HG03196 (cell line): ENCODE data around the gene PPIAL4G.
"Not testable (repeated sequence)": the region's sequence is repeated elsewhere in the genome, so short reads cannot be mapped to it uniquely, and the experiment has no call there.

Source experiments
- ATAC-seq: cut with Tn5 transposase; IDR thresholded peaks from one replicate; pipeline ENCODE4 v1.9.1; 2021; ENCODE audit not compliant: unreplicated experiment

Gene PPIAL4G

GRCh38 chr1:148483029-148483428 is at the start of gene PPIAL4G:
Gene PPIAL4G (minus strand): TSS chr1:148483302. CDS start chr1:148483252, 50 bp downstream.
- not testable (repeated sequence) for ATAC-seq

DNA sequence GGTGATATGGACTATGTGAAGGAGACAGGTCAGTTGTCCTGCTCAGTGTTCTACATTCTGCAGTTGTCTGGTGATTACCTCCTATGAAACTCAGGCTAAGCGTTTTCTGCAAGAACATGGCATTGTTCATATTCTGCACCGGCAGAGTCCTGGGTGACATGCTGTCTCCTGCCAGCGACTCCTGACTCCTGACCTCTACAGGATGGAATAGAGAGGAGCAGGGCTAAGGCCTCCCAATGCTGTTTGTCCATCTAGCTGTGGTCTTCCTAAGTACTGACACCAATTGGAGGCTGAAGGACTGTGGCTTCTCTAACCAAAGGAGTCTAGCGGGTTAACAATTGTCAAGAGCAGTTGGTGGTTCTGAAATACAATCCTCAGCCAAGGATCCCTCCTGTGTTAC is 49.1 kb upstream of the PPIAL4G start:
- not testable (repeated sequence) for ATAC-seq

DNA sequence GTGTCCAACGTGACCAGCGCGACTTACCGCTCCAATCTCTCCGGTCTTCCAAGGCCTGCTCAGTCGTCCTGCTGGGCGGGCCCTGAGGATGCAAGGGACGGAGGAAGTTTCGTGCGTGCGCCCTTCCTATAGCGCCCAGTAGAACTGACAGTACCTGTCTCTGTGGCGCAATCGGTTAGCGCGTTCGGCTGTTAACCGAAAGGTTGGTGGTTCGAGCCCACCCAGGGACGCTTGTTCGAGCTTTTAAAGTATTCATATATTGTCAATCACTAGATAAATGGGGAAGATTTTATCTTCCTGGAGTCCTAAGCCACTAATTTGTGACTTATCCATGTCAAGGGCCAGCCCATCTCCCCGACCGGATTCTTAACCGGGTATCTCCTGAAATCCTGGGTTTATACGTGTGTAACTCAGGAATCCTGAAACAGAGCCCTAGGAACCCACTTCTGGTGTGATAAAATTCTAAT is 46.0 kb upstream of the PPIAL4G start:
- not testable (repeated sequence) for ATAC-seq

GRCh38 chr1:148528591-148528990 is 45.5 kb upstream of the PPIAL4G start:
- not testable (repeated sequence) for ATAC-seq

- not testable (repeated sequence) for ATAC-seq
Observed at GRCh38 chr1:148526587-148526986, 43.5 kb upstream of the PPIAL4G start.

DNA sequence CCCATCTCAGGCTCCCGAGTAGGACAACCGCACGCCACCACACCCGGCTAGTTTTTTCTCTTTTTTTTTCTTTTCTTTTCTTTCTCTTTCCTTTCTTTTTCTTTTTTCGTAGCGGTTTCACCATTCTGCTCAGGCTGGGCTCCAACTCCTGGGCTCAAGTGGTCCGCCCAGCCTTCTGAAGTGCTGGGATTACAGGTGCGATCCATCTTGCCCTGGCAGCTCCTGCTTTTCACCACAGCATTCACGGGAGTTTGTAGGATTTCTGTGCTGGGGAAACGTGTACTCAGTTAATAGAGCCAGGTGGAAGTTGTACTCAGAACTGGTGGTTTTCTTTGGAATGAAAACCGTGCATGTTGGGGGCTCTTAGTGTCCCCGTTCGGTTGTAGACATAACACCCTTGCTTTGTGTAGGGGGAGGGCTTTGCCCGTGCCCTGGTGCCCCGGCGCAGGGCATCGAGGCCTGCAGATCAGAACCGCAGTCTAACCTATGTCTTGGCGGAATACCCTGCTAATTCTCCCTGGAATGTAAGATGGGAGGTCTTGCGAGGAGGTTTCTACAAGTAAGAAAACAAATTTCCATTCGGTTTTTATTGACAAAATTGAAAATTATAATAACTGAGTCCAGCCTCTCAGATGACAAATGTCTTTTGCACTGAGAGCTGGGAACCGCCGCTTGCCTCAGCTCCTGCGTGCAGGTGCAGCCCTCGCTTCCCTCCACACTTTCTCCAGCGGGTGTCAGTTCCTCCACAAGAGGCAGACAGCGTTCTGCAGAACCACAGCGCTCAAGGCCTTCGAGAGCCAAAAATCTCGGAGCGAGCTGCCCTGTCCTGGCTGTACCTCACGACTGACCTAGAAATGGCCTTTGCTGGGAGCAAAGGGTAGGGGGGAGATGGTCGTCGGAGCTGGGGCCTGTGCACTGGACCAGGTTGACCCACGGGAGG is 40.4 kb upstream of the PPIAL4G start:
- ATAC-seq = peak; percentile 8

GRCh38 chr1:148522561-148523204 is 39.6 kb upstream of the PPIAL4G start:
- peak; percentile 86 for ATAC-seq

GRCh38 chr1:148522072-148522471 is 39.0 kb upstream of the PPIAL4G start:
- ATAC-seq = peak; percentile 57

GRCh38 chr1:148514310-148514709 is 31.2 kb upstream of the PPIAL4G start:
- not testable (repeated sequence) for ATAC-seq

- not testable (repeated sequence) for ATAC-seq
Observed at GRCh38 chr1:148512571-148513184, 29.6 kb upstream of the PPIAL4G start.

- ATAC-seq = not testable (repeated sequence)
Observed at GRCh38 chr1:148493933-148494332, 10.8 kb upstream of the PPIAL4G start.

- ATAC-seq = not testable (repeated sequence)
Observed at GRCh38 chr1:148481134-148481533, 2.0 kb downstream of the PPIAL4G start.

DNA sequence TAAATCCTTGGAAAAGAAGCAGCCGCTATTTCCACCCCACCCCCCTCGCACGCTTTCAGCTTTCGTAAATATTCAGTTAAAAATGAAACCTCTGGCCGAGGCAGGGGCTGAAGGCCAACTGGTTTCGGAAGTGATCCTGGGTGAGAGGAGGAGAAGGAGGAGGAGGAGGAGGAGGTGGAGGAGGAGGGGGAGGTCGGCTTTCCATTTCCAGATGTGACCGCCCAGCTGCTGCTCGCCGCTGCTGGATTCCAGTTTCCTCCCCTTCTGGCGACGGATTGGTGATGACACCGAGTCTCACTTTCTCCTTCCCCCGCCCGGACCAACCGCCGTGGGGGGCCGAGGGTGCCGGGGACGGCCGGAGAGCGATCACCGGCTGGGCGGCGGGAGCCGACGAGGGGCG is 23.4 kb downstream of the PPIAL4G start:
- not testable (repeated sequence) for ATAC-seq

DNA sequence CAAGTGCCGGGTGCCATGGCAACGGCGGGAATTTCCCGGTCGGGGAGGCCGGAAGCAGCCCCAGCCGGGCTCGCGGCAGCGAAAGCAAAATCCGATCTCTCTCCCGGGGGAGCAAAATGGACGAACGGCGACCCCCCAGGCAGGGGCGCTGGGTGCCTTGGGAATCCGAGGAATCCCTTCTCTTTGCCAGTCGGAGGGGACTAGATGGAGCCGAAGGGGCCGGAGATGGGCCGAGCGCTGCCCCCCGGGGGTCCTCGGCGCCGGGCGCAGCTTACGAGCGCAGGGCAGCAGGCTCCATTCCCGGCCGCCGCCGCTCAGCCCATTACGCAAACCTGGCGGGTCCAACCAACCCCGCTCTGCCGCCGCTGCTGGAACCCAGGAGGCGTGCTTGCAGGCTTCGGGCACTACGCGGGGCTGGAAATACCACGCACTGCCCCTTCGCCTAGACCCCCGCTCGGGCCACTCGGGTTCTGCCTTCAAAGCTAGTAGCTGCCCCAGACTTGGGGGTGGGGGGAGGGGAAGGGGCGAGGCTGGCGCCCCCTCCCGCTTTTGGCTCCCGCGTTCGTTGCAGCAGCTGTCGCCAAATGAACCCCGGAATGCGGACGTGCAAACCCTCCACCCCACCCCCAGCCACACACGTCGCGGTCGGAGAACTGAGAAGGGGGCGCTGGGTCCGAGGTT is 24.1 kb downstream of the PPIAL4G start:
- not testable (repeated sequence) for ATAC-seq

DNA sequence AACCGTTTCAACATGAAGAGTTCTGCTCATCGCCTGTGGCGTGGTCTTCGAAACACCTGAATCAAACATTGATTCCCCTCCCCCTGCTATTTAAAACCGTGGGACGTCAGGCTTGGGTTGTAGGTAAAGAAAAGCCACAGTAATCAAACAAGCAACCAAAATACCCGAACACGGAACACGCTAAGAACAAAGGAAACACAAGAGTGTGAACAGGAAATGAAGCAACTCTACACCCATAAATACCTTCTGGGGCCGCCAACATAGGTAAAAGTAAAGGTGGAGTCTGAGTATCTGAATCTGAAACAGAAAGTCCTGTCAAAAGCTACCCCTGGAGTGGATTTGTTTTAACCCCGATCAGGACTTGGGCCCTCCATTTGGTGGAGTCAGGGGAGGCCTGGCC is 24.7 kb downstream of the PPIAL4G start:
- not testable (repeated sequence) for ATAC-seq

- not testable (repeated sequence) for ATAC-seq
Observed at GRCh38 chr1:148452845-148453244, 30.3 kb downstream of the PPIAL4G start.

DNA sequence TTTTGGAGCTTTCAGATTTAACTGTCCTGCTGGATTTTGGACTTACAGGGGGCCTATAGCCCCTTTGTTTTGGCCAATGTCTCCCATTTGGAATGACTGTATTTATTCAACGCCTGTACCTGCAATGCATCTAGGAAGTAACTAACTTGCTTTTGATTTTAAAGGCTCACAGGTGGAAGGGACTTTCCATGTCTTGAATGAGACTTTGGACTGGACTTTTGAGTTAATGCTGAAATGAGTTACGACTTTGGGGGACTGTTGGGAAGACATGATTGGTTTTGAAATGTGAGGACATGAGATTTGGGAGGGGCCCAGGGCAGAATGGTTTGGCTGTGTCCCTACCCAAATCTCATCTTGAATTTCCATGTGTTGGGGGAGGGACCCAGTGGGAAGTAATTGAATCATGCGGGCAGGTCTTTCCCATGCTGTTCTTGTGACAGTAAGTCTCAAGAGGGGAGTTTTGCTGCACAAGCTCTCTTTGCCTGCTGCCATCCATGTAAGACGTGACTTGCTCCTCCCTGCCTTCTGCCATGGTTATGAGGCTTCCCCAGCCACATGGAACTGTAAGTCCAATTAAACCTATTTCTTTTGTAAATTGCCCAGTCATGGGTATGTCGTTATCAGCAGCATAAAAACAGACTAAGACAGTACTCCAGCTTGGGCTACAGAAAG is 43.3 kb downstream of the PPIAL4G start:
- not testable (repeated sequence) for ATAC-seq

GRCh38 chr1:148435406-148435805 is 47.7 kb downstream of the PPIAL4G start:
- no peak for ATAC-seq

GRCh38 chr1:148434832-148435231 is 48.3 kb downstream of the PPIAL4G start:
- no peak for ATAC-seq

GRCh38 chr1:148432916-148433317 is 50.2 kb downstream of the PPIAL4G start:
- not testable (repeated sequence) for ATAC-seq
